A204.1 (cell line): ENCODE data around the gene WHRN.

Source experiments
- FAIRE-seq: peaks from 2 replicates; lab custom pipeline; 2012; peaks lifted over from hg19 to GRCh38; lab: Jason Lieb, UNC

The WHRN gene

GRCh38 chr9:114417511-114417910, 87.8 kb downstream of the WHRN start:
- FAIRE-seq, result no peak

DNA sequence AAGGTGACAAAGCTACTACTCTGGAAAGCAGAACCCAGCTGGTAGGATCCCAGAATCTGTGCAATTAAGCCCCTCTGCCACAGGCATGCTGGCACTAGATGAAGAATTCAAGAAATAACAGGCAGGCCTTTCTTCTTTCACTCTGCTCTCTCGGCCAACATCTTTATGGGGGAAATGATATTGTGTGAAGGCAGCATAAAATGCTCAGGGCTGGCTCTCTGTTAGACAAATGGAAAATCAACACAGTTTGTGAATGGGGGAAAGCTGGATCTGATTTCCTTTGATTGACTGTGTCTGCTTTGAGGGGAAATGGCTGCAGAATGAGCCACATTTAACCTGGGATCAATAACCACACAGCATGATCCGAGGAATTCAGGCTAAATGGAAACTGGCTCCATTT, 88.4 kb downstream of the WHRN start:
- FAIRE-seq, result no peak

DNA sequence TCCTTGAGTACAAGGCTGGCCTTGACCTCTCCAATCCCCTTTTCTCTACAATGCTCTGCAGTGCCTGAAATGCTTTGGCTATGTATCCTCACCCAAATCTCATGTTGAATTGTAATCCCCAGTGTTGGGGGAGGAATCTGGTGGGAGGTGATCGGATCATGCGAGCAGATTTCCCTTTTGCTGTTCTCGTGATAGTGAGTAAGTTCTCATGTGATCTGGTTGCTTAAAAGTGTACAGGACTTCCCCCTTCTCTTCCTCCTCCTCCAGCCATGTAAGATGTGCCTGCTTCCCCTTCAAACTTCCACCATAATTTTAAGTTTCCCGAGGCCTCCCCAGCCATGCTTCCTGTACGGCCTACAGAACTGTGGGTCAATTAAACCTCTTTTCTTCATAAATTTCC, 89.0 kb downstream of the WHRN start:
- no peak for FAIRE-seq

- no peak for FAIRE-seq
Observed at GRCh38 chr9:114414346-114414745, 90.9 kb downstream of the WHRN start.

DNA sequence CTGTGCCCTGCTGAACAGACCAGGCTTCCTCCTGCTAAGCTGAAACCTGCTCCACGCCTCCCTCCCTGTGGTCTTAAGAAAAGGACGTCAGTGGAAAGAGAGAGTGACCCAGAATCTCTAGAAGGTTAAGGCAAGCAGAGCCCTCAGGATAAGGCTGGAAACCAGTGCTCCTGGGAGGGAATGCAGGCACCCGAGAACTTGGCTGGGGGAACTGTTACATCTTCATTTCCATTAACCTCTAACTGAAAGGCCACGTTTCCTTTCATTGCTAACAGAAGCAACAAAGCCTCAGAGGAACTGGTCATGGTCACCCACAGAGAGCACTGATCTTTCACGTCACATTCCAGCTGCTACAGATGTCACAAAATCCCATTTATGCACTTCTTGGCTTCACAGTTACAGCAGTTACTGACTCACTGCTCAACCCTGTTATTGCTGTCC, 91.4 kb downstream of the WHRN start:
- FAIRE-seq, result no peak

DNA sequence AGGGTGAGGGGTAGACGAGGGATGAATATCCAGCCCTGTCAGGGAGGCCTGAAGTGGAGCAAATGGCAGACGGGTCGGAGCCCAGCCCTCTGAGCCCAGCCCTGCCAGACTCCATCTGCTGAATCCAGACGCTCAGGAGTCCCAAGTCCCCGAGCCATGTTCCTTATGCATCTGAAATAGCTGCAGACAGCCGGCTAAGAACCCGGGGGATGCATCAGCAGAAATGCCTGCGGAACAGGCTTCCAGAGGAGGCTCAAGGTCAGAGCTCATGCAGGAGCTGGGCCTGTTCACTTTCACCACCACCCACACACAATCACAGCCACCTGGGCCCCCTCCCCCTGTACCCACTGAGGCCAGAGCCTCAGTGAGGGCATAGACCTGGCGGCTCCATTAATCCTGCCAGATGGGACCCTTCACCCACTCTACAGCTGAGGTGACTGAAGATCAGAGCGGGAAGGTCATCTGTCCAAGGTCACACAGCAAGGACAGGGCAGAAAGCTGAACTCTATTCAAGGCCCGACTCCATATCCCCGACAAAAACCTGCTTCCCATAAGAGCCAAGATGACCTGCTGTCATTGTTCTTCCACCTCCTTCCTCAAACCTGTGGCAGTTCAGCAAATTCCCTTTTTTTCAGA, 93.1 kb downstream of the WHRN start:
- FAIRE-seq, result no peak

DNA sequence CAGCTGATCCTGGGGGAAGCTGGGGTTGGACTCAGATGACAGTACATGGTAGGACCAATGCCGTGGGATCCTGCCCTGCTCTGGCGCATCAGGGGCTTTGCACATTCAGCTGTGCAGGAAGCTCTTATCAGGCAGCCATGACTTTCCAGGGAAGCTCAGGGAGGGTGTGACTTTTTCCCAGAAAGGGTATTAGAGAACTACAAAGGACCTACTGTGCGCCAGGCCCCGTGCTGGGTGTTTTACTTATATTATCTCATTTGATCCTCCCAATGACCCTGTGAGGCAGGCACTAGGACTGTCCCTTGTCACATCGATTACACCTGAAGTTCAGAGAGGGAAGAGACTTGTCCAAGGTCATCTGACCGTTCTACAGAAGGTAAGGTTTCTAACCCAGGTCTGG, 93.8 kb downstream of the WHRN start:
- FAIRE-seq, result no peak

- FAIRE-seq, result no peak
Observed at GRCh38 chr9:114410910-114411309, 94.4 kb downstream of the WHRN start.

- no peak for FAIRE-seq
Observed at GRCh38 chr9:114409842-114410241, 95.4 kb downstream of the WHRN start.

- no peak for FAIRE-seq
Observed at GRCh38 chr9:114409103-114409780, 96.0 kb downstream of the WHRN start.

DNA sequence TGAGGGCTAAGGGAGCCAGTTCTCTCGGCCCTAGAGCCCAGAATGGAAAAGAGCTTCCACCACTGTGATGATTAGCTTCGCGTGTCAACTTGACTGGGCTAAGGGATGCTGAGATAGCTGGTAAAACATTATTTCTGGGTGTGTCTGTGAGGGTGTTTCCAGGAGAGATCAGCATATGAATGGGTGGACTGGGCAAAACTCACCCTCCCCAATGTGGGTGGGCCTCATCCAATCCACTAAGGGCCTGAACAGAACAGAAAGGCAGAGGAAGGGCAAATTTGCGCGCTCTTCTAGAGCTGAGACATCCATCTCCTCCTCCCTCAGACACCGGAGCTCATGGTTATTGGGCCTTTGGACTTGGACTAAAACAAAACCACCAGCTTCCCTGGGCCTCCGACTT, 96.6 kb downstream of the WHRN start:
- no peak for FAIRE-seq

DNA sequence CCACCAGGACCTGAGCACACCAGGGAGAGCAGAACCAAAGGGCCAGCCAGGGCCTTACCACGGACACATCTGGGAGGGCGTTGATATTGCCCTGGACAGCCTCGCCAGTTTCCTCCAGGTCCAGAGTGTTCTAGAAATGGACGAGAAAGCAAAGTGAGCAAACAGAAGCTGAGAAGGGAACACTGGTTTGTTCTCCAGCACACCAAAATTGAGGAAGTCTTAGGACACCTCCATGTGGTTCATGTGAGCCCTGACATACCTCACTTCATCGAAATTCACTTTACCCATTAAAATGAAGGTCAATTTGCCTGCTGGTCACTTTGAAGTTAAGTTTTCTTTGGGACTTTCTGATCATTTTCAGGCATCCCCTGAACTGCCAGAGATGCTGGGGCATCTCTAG, 97.4 kb downstream of the WHRN start:
- FAIRE-seq, result no peak

GRCh38 chr9:114406441-114406840, 98.8 kb downstream of the WHRN start:
- no peak for FAIRE-seq

GRCh38 chr9:114405294-114406034, 99.8 kb downstream of the WHRN start:
- FAIRE-seq, result no peak

DNA sequence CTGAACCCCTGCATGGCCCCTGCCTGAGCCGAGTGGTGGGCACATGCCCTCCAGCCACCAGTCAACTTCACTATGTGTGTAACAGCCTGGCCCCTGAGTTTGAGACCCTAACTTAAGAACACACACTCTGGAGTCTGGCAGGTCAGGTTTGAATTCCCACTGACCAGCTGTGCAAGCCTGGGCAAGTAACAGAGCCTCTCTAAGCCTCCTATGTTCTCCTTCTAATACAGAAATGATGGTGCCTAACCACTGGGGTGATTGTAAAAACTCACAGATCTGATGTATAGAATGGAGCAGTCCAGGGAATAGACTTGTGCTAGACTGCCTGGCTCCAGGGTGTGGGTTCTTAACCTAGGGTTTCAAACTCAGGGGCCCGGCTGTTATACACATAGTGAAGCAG, 100.7 kb downstream of the WHRN start:
- FAIRE-seq, result no peak

- FAIRE-seq, result no peak
Observed at GRCh38 chr9:114403153-114403756, 102.0 kb downstream of the WHRN start.

DNA sequence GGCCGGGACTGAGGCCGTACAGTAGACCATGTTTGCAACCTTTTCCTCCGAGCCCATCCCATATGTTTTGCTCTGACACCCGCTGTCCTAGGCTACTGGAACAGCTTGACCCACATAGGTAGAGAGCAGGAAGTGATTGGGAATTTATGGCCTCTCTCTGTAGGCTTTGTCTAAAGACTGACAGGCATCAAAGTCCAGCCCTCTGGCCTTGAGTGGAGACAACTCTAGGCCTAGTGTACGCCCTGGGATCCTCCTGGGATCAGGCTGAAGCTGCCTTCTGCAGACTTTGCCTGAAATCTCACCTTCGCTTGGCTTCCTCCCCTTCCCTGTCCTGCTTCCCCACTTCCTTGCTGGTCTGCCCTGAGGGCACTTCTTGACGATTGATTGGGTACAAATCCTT, 103.9 kb downstream of the WHRN start:
- no peak for FAIRE-seq

DNA sequence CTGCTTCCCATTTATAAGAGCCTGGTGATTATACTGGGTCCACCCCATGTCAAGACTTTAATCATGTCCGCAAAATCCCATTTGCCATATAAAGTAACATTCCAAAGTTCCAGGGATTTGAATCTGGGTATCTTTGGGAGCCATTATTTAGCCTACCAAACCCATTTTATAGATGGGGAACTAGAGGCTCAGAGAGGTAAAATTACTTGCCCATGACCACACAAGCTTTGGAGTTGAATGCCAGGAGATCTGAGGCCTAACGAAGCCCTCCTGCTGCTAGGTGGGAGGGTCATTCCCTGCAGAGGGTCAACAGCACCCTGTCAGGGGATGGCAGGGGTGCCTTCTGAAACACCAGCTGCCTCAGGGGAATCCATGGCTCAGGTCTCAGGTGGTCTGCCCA, 104.5 kb downstream of the WHRN start:
- FAIRE-seq, result no peak

DNA sequence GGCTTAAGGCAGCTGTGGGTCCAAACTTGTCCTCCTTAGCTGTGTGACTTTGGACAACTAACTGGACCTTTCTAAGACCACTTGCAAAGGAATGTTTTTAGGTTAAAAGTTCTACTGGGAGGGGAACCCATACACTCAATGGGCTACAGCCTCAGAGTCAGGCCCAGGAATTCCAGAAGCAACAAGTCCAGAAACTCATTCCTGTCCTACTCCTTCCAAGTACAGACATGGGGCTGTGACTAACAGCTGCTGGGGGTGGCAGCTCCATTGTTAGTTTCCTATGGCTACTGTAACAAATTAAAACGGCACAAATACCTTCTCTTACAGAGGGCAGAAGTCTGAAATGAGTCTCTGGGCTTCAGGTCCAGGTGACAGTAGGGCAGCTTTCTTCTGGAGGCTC, 105.1 kb downstream of the WHRN start:
- FAIRE-seq, result no peak

DNA sequence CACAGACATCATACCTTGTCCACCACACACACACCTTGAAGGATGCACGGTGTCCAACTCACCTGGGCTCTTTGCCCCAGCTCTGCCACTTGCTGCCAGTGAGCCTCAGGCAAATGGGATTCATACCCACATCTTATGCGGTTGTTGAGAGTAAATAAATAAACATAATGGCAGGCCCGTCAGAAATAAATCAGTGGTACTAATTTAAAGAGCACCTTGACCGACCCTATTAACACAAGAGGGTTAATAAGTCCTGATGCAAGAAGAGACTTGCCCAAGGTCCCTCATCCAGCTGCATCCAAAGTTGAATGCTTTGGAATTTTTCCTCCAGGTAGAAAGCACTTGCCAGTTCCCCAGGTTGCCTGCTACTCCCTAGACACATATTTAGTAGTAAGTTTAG, 105.9 kb downstream of the WHRN start:
- no peak for FAIRE-seq

DNA sequence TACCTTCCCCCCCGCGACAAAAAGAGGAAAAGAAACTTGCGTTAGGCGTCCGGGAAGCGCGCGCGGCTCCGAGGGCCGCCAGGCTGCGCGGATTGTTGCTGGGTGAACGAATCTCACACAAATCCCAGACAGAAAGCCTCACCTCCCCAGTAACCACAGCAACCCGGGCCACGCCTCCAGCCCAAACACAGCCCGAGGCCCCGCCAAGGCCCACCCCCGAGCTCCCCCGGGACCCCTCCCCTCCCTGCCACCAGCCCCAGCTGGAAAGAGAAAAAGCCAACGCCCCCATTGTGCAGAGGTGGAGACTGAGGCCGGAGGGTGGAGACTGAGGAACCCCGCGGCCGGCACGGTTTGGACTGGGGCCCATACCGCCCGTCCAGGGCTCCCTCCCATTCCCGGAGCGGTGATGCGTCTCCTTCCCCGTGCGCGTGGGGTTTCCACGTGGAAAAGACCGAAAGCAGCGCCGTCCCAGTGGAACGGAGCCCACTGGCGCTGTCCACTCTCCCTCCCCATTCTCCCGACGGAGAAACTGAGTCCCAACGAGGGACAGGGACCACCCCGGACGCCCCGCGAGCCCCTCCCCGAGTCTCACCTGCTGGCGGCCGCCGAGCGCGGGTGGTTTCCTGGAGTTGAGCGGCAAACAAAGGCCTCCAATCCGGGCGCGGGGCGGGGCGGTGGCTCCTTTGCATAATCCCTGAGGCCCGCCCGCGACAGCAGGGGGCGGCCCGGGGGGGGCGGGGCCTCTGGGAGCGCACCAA, 107.2 kb downstream of the WHRN start:
- no peak for FAIRE-seq

DNA sequence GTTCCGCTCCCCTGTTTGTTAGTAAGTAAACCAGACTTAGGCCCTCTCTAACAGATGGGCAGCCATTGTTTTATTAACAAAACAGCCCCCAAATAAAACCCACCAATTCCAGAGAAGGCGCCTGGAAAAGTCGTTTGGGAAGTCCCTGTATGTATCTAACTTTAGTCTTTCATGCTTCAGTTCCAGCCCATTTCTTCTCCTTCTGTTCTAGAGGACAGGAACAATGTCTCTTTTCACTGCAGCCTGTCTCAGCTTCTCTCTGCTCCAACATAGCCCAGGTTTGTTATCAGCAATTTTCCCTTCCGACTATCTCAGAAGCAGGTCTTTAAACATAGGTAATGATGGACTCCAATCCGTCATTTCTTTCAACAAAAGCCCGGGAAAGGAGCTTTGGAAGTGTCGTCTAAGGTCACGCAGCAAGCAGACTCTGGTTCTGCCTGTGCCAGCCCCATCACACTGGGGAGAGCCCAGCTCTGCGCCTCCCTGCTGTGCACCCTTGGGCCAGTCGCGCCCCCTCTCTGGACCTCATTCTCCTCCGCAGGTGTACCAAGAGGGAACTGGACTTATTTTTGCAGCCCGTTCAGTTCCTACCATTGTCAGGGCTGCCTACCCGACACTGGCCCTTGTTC, 107.9 kb downstream of the WHRN start:
- FAIRE-seq, result no peak
